B cell (primary cell): ENCODE results near the gene MAP3K12. TPM values are rescaled to one million over a fixed set of nuclear protein-coding genes. Genes with fewer than 3 reads are reported as not detected.

Experiments
- ATAC-seq: fragments of 200-7000 bp; cut with Tn5 transposase; one replicate; pipeline ENCODE4 v1.10.0; 2021; ENCODE audit warnings: low read depth, mild to moderate bottlenecking, moderate number of reproducible peaks, moderate library complexity
- CTCF ChIA-PET: fragments of 350-600 bp; sonication (Branson Sonifier 250); formaldehyde crosslinking; loops from one replicate; lab custom pipeline; 2021; ENCODE audit warnings: antibody characterized with exemption, inconsistent platforms; lab: Charles Lee
- POLR2A ChIA-PET: fragments of 350-600 bp; sonication (Branson Sonifier 250); formaldehyde crosslinking; loops from one replicate; lab custom pipeline; 2021; ENCODE audit warnings: antibody characterized with exemption; lab: Charles Lee
- DNase-seq: peaks from one replicate; pipeline ENCODE4 v3.0.0; 2013
- H2AFZ ChIP-seq: 2 replicates; pipeline ENCODE4 v1.6.1; 2012; ENCODE audit warnings: mild to moderate bottlenecking, low read depth, low read length; ENCODE audit not compliant: insufficient read depth, poor library complexity, severe bottlenecking
- H3K27ac ChIP-seq, 2 donors: 1 replicate in 1 of 2; 2 replicates in 1 of 2; pipeline ENCODE4 v1.5.1; 2012 to 2013; ENCODE audit warnings: low read length in 2 of 2, mild to moderate bottlenecking in 2 of 2, moderate library complexity in 1 of 2
- H3K27me3 ChIP-seq, 4 experiments: fragments of 200-600 bp in 1 of 4; sonication (generic) in 1 of 4; replicated peaks in 1 of 4; 1 replicate in 2 of 4; 2 replicates in 2 of 4; pipeline versions ENCODE4 v1.6.1 to v1.7.0; 2013 to 2016; ENCODE audit warnings: low read length in 3 of 4, mild to moderate bottlenecking in 2 of 4, mixed read lengths in 1 of 4, moderate library complexity in 1 of 4; ENCODE audit not compliant: insufficient read depth in 4 of 4, control insufficient read depth in 3 of 4; ENCODE audit errors: control extremely low read depth in 1 of 4
- H3K36me3 ChIP-seq, 2 experiments: replicated peaks in 1 of 2; 1 replicate in 1 of 2; 2 replicates in 1 of 2; pipeline versions ENCODE4 v1.6.1 to v1.7.1; 2013; ENCODE audit warnings: low read length in 1 of 2; ENCODE audit not compliant: insufficient read depth in 2 of 2, control insufficient read depth in 1 of 2; ENCODE audit errors: control extremely low read depth in 1 of 2, extremely low read depth in 1 of 2
- H3K4me1 ChIP-seq, 2 donors: fragments of 200-600 bp in 1 of 2; sonication (generic) in 1 of 2; 1 replicate in 1 of 2; 2 replicates in 1 of 2; pipeline versions ENCODE4 v1.5.1 to v1.6.1; 2013 to 2017; ENCODE audit warnings: low read length in 2 of 2; ENCODE audit not compliant: control insufficient read depth in 2 of 2, insufficient read depth in 2 of 2
- H3K4me2 ChIP-seq: replicated peaks from 2 replicates; pipeline ENCODE3; 2012; ENCODE audit warnings: mild to moderate bottlenecking, low read depth, low read length; ENCODE audit not compliant: poor library complexity, severe bottlenecking
- H3K4me3 ChIP-seq, 5 experiments: fragments of 200-600 bp in 1 of 5; sonication (generic) in 1 of 5; 1 replicate in 3 of 5; 2 replicates in 2 of 5; pipeline versions ENCODE4 v1.5.1 to v1.7.0; 2011 to 2016; ENCODE audit warnings: low read length in 4 of 5, mild to moderate bottlenecking in 4 of 5, low read depth in 2 of 5, control low read depth in 1 of 5, moderate library complexity in 1 of 5; ENCODE audit not compliant: insufficient read depth in 1 of 5; ENCODE audit errors: control extremely low read depth in 1 of 5, extremely low read depth in 1 of 5
- H3K79me2 ChIP-seq: fragments of 200-600 bp; sonication (generic); one replicate; pipeline ENCODE4 v1.6.0; 2016; ENCODE audit warnings: low read length; ENCODE audit not compliant: control insufficient read depth, insufficient read depth
- H3K9ac ChIP-seq: fragments of 200-600 bp; sonication (generic); 2 replicates; pipeline ENCODE4 v1.6.1; 2017; ENCODE audit warnings: mild to moderate bottlenecking, low read length, moderate library complexity
- H3K9me3 ChIP-seq, 3 donors: one replicate each; pipeline versions ENCODE4 v1.6.1 to v1.7.1; 2013; ENCODE audit warnings: low read length in 2 of 3; ENCODE audit not compliant: control insufficient read depth in 2 of 3, insufficient read depth in 1 of 3; ENCODE audit errors: control extremely low read depth in 1 of 3
- H4K20me1 ChIP-seq: 2 replicates; pipeline ENCODE4 v1.6.0; 2012; ENCODE audit warnings: mild to moderate bottlenecking, low read length; ENCODE audit not compliant: insufficient read depth, control insufficient read depth, poor library complexity, severe bottlenecking
- H3K27ac Mint-ChIP-seq: one replicate; pipeline ENCODE4 v1.8.0; 2021; ENCODE audit warnings: mixed read lengths
- H3K27me3 Mint-ChIP-seq: one replicate; pipeline ENCODE4 v1.8.0; 2021; ENCODE audit warnings: mixed read lengths
- H3K4me1 Mint-ChIP-seq: one replicate; pipeline ENCODE4 v1.8.0; 2021; ENCODE audit warnings: mixed read lengths
- H3K4me3 Mint-ChIP-seq: one replicate; pipeline ENCODE4 v1.8.0; 2021; ENCODE audit warnings: mixed read lengths
- H3K9me3 Mint-ChIP-seq: one replicate; pipeline ENCODE4 v1.8.0; 2022; ENCODE audit warnings: mixed read lengths; ENCODE audit not compliant: insufficient read depth
- EZH2 ChIP-seq: IDR thresholded peaks from 2 replicates; pipeline ENCODE4 v1.6.1; 2012; ENCODE audit warnings: borderline replicate concordance, low read depth, mild to moderate bottlenecking, moderate library complexity, low read length; ENCODE audit not compliant: insufficient read depth, poor library complexity, severe bottlenecking
- WGBS: methylation state at CpG from one replicate; pipeline ENCODE4 v1.1.5; 2013; ENCODE audit warnings: missing lambda C conversion rate; ENCODE audit not compliant: insufficient coverage; 5-methylcytosine and 5-hydroxymethylcytosine counted together
- intact Hi-C: fragments of 100-400 bp; cut with micrococcal nuclease; formaldehyde crosslinking; loops from one replicate; pipeline ENCODE4 v1.10.0; 2022
- polyA plus RNA-seq: library from polyadenylated mRNA; depleted of rRNA; stranded (reverse); fragments of >200 nt; gene quantifications from 2 replicates; pipeline ENCODE4 v1.2.3, GENCODE V29; 2012
- total RNA-seq, 2 donors: library from RNA; stranded (reverse); fragments of 120-200 nt in 1 of 2; gene quantifications; 1 replicate in 1 of 2; 2 replicates in 1 of 2; pipeline versions ENCODE4 v1.2.3 to v1.2.4, GENCODE V29; 2013 to 2022
- TF ChIP-seq, protein P1 (sequence below): fragments of 200-600 bp; IDR thresholded peaks from one replicate; pipeline ENCODE4 v1.8.0; 2022; ENCODE audit warnings: antibody characterized with exemption, mild to moderate bottlenecking

Gene MAP3K12
- total and polyA plus RNA-seq, 2 donors (not counting 1 experiment from before 2014, with no cell fraction given), result 15.0 to 17.0 TPM

DNA sequence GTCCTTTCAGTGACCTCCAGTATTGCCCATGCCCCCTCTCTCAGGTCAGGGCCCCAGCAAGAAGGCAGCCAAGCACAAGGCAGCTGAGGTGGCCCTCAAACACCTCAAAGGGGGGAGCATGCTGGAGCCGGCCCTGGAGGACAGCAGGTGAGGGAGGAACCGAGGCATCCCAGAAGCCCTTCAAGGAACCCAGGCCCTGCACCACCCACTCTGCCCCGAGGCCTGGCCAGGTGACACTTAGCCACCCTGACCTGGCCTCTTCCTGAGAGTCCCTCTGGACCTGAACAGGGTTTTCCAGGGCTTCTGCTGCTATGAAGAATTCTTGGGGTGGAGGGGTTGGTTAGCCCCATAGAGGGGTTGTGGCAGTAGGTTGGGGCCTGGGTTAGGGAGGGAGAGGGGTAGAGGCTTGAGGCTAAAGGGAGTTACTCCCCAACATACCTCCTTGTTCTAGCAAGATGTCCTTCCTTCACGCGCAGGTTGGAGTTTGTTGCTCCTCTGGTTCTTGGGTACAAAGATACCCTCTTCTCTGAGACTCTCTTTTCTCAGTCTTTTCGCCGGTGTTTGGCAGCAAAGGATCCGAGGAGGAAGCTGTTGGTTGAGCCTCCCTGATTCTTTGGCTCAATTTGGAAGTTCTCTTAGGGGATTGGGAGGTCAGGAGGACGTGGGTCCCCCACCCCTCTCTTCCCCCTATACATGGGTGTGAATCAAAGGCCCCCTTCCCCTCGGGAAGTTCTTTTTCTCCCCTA lies 3.9 kb upstream of the MAP3K12 start:
- POLR2A ChIA-PET, result no interaction called here

GRCh38 chr12:53502331-53502730 lies 3.1 kb upstream of the MAP3K12 start:
- POLR2A ChIA-PET, result no interaction called here
- Histone ChIP-seq H3K79me2 (peaks cover 21% of the 10 kb centered on the region), H3K4me2 (peak overlapping the region; percentile 85), H3K27ac (no peak overlapping the region), H3K4me3 (no peak overlapping the region), H3K36me3 (peaks cover 0 to 29% of the 10 kb centered on the region in 2 experiments), H3K9ac (no peak overlapping the region), H3K9me3 (peaks cover 0 to 6% (median 0%) of the 10 kb centered on the region in 3 donors), H3K4me1 (peaks cover 22 to 28% of the 10 kb centered on the region in 2 donors), H2AFZ (no peak overlapping the region), H4K20me1 (no peaks in the 10 kb centered on the region), H3K27me3 (no peaks in the 10 kb centered on the region)
- Mint-ChIP-seq H3K9me3 (no peaks in the 10 kb centered on the region), H3K27me3 (no peaks in the 10 kb centered on the region), H3K4me1 (peaks cover 29% of the 10 kb centered on the region), H3K27ac (peak overlapping the region; percentile 20), H3K4me3 (peak overlapping the region; percentile 39)
- DNase-seq, result no peak
- CTCF ChIA-PET, result interaction anchor here (2.7 kb wide), 1 partner anchor 181 kb away, joined by 10 read pairs; the partner anchor contains the start of gene AAAS
- WGBS, result 83% methylated on average over 2 of the region's 9 CpGs
- ATAC-seq, result no peak
- intact Hi-C loops, result no loop called here
- TF ChIP-seq, protein P1, sequence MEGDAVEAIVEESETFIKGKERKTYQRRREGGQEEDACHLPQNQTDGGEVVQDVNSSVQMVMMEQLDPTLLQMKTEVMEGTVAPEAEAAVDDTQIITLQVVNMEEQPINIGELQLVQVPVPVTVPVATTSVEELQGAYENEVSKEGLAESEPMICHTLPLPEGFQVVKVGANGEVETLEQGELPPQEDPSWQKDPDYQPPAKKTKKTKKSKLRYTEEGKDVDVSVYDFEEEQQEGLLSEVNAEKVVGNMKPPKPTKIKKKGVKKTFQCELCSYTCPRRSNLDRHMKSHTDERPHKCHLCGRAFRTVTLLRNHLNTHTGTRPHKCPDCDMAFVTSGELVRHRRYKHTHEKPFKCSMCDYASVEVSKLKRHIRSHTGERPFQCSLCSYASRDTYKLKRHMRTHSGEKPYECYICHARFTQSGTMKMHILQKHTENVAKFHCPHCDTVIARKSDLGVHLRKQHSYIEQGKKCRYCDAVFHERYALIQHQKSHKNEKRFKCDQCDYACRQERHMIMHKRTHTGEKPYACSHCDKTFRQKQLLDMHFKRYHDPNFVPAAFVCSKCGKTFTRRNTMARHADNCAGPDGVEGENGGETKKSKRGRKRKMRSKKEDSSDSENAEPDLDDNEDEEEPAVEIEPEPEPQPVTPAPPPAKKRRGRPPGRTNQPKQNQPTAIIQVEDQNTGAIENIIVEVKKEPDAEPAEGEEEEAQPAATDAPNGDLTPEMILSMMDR, result no peak
- no peak for TF ChIP-seq EZH2

More for the DNA sequence above, 3.9 kb upstream of the MAP3K12 start:
- Histone ChIP-seq H2AFZ (no peak overlapping the region), H3K36me3 (peaks cover 0 to 29% of the 10 kb centered on the region in 2 experiments), H3K4me1 (peaks cover 22 to 28% of the 10 kb centered on the region in 2 donors), H3K4me2 (no peak overlapping the region), H3K9ac (no peak overlapping the region), H3K9me3 (peaks cover 0 to 6% (median 0%) of the 10 kb centered on the region in 3 donors), H3K79me2 (peaks cover 21% of the 10 kb centered on the region), H4K20me1 (no peaks in the 10 kb centered on the region), H3K4me3 (no peak overlapping the region), H3K27ac (no peak overlapping the region), H3K27me3 (no peaks in the 10 kb centered on the region)
- CTCF ChIA-PET, result interaction anchor here (1.4 kb wide), 1 partner anchor 82 kb away, joined by 4 read pairs; no protein-coding TSS in a partner anchor
- TF ChIP-seq, protein P1, result no peak
- no peak for TF ChIP-seq EZH2
- no peak for ATAC-seq
- WGBS, result 94% methylated on average over 6 of the region's 10 CpGs
- Mint-ChIP-seq H3K4me1 (peaks cover 31% of the 10 kb centered on the region), H3K27ac (no peak overlapping the region), H3K4me3 (peak overlapping the region; percentile 39), H3K9me3 (no peaks in the 10 kb centered on the region), H3K27me3 (no peaks in the 10 kb centered on the region)
- DNase-seq, result no peak
- intact Hi-C loops, result no loop called here
